HepG2 (cell line): ENCODE measurements around the gene ZNF77. TPM values are rescaled to one million over a fixed set of nuclear protein-coding genes. Genes with fewer than 3 reads are reported as not detected.

Experiments
- AGO2 ChIP-seq: fragments of 200-400 bp; formaldehyde crosslinking; optimal IDR thresholded peaks from 2 replicates; pipeline ENCODE3; 2017; ENCODE audit warnings: mild to moderate bottlenecking, low read depth, low read length, moderate library complexity
- ATAD3A ChIP-seq: sonication (generic); formaldehyde crosslinking; IDR thresholded peaks from 2 replicates; pipeline ENCODE4 v1.4.0; 2020; ENCODE audit warnings: missing genetic modification reagents
- CEBPG ChIP-seq: IDR thresholded peaks from 2 replicates; pipeline ENCODE4 v1.6.1; 2016
- DMAP1 ChIP-seq: IDR thresholded peaks from 2 replicates; pipeline ENCODE4 v1.6.1; 2016
- ELF1 ChIP-seq: sonication (generic); formaldehyde crosslinking; IDR thresholded peaks from 2 replicates; pipeline ENCODE4 v1.4.0; 2020; ENCODE audit warnings: missing genetic modification reagents
- FOXJ3 ChIP-seq: sonication (generic); formaldehyde crosslinking; IDR thresholded peaks from 2 replicates; pipeline ENCODE4 v1.4.0; 2020; ENCODE audit warnings: missing genetic modification reagents, mild to moderate bottlenecking, borderline replicate concordance
- HNF4G ChIP-seq, 2 experiments: sonication (generic) in 1 of 2; formaldehyde crosslinking in 1 of 2; IDR thresholded peaks; 2 replicates each; pipeline versions ENCODE4 v1.4.0 to v1.6.1; 2011 to 2020; ENCODE audit warnings: borderline replicate concordance in 2 of 2, low read depth in 2 of 2, mild to moderate bottlenecking in 2 of 2, low read length in 1 of 2, missing genetic modification reagents in 1 of 2, moderate library complexity in 1 of 2
- HNRNPK ChIP-seq: fragments of 200-400 bp; formaldehyde crosslinking; IDR thresholded peaks from 2 replicates; pipeline ENCODE4 v1.6.1; 2018; ENCODE audit warnings: low read length, low read depth, moderate library complexity, mild to moderate bottlenecking; ENCODE audit not compliant: poor library complexity, severe bottlenecking
- IKZF1 ChIP-seq: fragments of 450-650 bp; IDR thresholded peaks from 2 replicates; pipeline ENCODE4 v1.7.1; 2016
- IRF2 ChIP-seq: IDR thresholded peaks from 2 replicates; pipeline ENCODE4 v1.6.1; 2018; ENCODE audit warnings: missing genetic modification reagents, missing compliant biosample characterization
- JDP2 ChIP-seq: sonication (generic); formaldehyde crosslinking; IDR thresholded peaks from 2 replicates; pipeline ENCODE4 v1.8.1; 2022; ENCODE audit warnings: missing genetic modification reagents, borderline replicate concordance
- KAT8 ChIP-seq: IDR thresholded peaks from 2 replicates; pipeline ENCODE4 v1.6.1; 2016; ENCODE audit warnings: missing genetic modification reagents, missing compliant biosample characterization
- KMT2A ChIP-seq: sonication (generic); formaldehyde crosslinking; IDR thresholded peaks from 2 replicates; pipeline ENCODE4 v1.4.0; 2020; ENCODE audit warnings: missing genetic modification reagents
- MAFF ChIP-seq: IDR thresholded peaks from 2 replicates; pipeline ENCODE4 v1.6.1; 2011; ENCODE audit warnings: low read depth, low read length, improper control_type of control experiment
- MXD4 ChIP-seq: IDR thresholded peaks from 2 replicates; pipeline ENCODE4 v1.6.1; 2016; ENCODE audit warnings: mild to moderate bottlenecking, missing biosample characterization, missing genetic modification reagents
- PITX1 ChIP-seq: sonication (generic); formaldehyde crosslinking; IDR thresholded peaks from 2 replicates; pipeline ENCODE4 v1.5.1; 2020; ENCODE audit warnings: mild to moderate bottlenecking, missing genetic modification reagents
- RAD51 ChIP-seq: fragments of 450-650 bp; IDR thresholded peaks from 2 replicates; pipeline ENCODE4 v1.6.1; 2016; ENCODE audit warnings: borderline replicate concordance
- RARA ChIP-seq: IDR thresholded peaks from 2 replicates; pipeline ENCODE4 v1.6.1; 2016; ENCODE audit warnings: missing genetic modification reagents, missing compliant biosample characterization
- SSRP1 ChIP-seq: IDR thresholded peaks from 2 replicates; pipeline ENCODE4 v1.6.1; 2016; ENCODE audit warnings: control low read depth
- TAF1 ChIP-seq: sonication (generic); formaldehyde crosslinking; IDR thresholded peaks from 2 replicates; pipeline ENCODE4 v1.4.0; 2020; ENCODE audit warnings: missing genetic modification reagents
- TRIM22 ChIP-seq: fragments of 450-650 bp; IDR thresholded peaks from 2 replicates; pipeline ENCODE4 v1.6.1; 2017
- ZBTB21 ChIP-seq: sonication (generic); formaldehyde crosslinking; IDR thresholded peaks from 2 replicates; pipeline ENCODE4 v1.4.0; 2020; ENCODE audit warnings: missing genetic modification reagents
- ZNF225 ChIP-seq: sonication (generic); formaldehyde crosslinking; IDR thresholded peaks from 2 replicates; pipeline ENCODE4 v1.4.0; 2020; ENCODE audit warnings: mild to moderate bottlenecking, missing genetic modification reagents
- ZNF460 ChIP-seq: sonication (generic); formaldehyde crosslinking; IDR thresholded peaks from 2 replicates; pipeline ENCODE4 v1.5.1; 2020; ENCODE audit warnings: missing genetic modification reagents, mild to moderate bottlenecking, borderline replicate concordance
- ZNF557 ChIP-seq: sonication (generic); formaldehyde crosslinking; IDR thresholded peaks from 2 replicates; pipeline ENCODE4 v1.4.0; 2020; ENCODE audit warnings: missing genetic modification reagents
- ZNF678 ChIP-seq: sonication (generic); formaldehyde crosslinking; IDR thresholded peaks from 2 replicates; pipeline ENCODE4 v1.4.0; 2020; ENCODE audit warnings: mild to moderate bottlenecking, missing genetic modification reagents
- ZNF720 ChIP-seq: sonication (generic); formaldehyde crosslinking; IDR thresholded peaks from 2 replicates; pipeline ENCODE4 v1.4.0; 2020; ENCODE audit warnings: missing genetic modification reagents
- ZNF891 ChIP-seq: sonication (generic); formaldehyde crosslinking; IDR thresholded peaks from 2 replicates; pipeline ENCODE4 v1.5.0; 2020; ENCODE audit warnings: mild to moderate bottlenecking, missing genetic modification reagents
- polyA plus RNA-seq, 8 experiments: library from polyadenylated mRNA; depleted of rRNA in 3 of 8; stranded (reverse) in 7 of 8; unstranded in 1 of 8; fragments of >200 nt; fragmentation: Illumina TruSeq in 4 of 8; extraction: Trizol in 4 of 8; gene quantifications; 2 replicates each; pipeline versions ENCODE4 v1.2.1 to v1.2.3, GENCODE V29; 2011 to 2016; ENCODE audit warnings: low read depth in 4 of 8, missing spikeins in 1 of 8, mixed read lengths in 1 of 8; ENCODE audit not compliant: insufficient read depth in 1 of 8
- total RNA-seq, 5 experiments: library from RNA; depleted of rRNA; stranded (reverse); fragments of >200 nt; fragmentation: Illumina TruSeq; extraction: Trizol; gene quantifications; 2 replicates each; pipeline ENCODE4 v1.2.3, GENCODE V29; 2016; ENCODE audit warnings: low read depth in 1 of 5
- TF ChIP-seq, protein P1 (sequence below): sonication (generic); formaldehyde crosslinking; IDR thresholded peaks from 2 replicates; pipeline ENCODE4 v1.5.0; 2020; ENCODE audit warnings: mild to moderate bottlenecking, missing genetic modification reagents, moderate library complexity
- TF ChIP-seq, protein P2 (sequence below): sonication (generic); formaldehyde crosslinking; IDR thresholded peaks from 2 replicates; pipeline ENCODE4 v1.4.0; 2020; ENCODE audit warnings: mild to moderate bottlenecking, missing genetic modification reagents

Gene ZNF77
- total and polyA plus RNA-seq, 2 of the 13 experiments (the other 11 are each of a cell fraction or from before 2014, with no cell fraction given): 7.1 to 11.5 TPM

DNA sequence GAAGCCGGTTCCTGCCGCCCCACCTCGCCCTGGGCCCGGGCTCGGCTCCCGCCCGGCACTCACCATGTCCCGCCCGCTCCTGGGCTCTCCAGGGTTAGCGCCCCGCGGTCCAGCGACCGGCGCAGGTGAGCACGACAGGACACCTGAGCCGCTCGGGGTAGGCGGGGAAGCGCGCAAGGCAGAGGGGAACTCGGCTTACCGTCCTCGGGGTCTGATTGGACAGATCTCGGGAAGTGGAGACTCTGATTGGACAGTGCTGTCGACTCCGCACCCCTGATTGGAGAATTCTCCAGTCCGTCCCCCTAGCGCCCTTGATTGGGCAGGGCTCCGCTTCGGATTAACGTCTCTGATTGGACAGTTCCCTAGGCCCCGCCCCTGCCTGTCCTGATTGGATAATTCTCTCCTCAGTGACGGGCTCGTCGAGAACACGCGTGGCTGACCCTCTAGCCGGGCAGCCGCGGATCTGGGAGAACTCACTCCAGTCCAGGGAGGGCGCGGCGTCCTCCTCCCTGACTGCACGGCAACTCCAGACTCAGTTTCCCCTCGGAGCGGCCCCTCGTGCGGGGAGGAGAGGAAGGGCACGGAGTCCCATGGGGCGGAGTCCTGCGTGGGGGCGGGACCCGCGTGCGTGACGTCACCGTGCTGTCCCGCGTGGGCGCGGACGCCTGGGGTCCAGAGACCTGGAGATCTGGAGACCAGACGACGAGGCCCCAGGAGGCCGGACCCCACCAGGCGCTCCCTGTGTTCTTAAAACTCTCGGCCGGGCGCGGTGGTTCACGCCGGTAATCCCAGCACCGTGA, at the start of gene ZNF77 (continued):
- peak; percentile 72 for TF ChIP-seq KAT8 (CRISPR knock-in tag)
- no peak for TF ChIP-seq ATAD3A (CRISPR knock-in tag)
- TF ChIP-seq MXD4 (CRISPR knock-in tag): peak; percentile 92
- TF ChIP-seq ZNF678 (CRISPR knock-in tag): peak; percentile 77; the same call in 1 of the 2 replicates
- TF ChIP-seq, protein P1, sequence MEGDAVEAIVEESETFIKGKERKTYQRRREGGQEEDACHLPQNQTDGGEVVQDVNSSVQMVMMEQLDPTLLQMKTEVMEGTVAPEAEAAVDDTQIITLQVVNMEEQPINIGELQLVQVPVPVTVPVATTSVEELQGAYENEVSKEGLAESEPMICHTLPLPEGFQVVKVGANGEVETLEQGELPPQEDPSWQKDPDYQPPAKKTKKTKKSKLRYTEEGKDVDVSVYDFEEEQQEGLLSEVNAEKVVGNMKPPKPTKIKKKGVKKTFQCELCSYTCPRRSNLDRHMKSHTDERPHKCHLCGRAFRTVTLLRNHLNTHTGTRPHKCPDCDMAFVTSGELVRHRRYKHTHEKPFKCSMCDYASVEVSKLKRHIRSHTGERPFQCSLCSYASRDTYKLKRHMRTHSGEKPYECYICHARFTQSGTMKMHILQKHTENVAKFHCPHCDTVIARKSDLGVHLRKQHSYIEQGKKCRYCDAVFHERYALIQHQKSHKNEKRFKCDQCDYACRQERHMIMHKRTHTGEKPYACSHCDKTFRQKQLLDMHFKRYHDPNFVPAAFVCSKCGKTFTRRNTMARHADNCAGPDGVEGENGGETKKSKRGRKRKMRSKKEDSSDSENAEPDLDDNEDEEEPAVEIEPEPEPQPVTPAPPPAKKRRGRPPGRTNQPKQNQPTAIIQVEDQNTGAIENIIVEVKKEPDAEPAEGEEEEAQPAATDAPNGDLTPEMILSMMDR (CRISPR knock-in tag): 0 out of 2 replicates have a peak, but pooled peaks have one; percentile 13
- TF ChIP-seq PITX1: no peak; the same call in none of the 2 replicates
- no peak for TF ChIP-seq RARA (CRISPR knock-in tag)
- no peak for TF ChIP-seq RAD51
- no peak; the same call in 1 of the 2 replicates for TF ChIP-seq ZBTB21 (CRISPR knock-in tag)
- TF ChIP-seq JDP2 (CRISPR knock-in tag): no peak
- TF ChIP-seq ZNF557 (CRISPR knock-in tag): no peak
- TF ChIP-seq DMAP1 (CRISPR knock-in tag): peak; percentile 87
- 0 out of 2 replicates have a peak, but pooled peaks have one; percentile 34 for TF ChIP-seq ELF1 (CRISPR knock-in tag)
- peak; percentile 81 for TF ChIP-seq TAF1 (CRISPR knock-in tag)
- peak; percentile 2 for TF ChIP-seq HNRNPK
- TF ChIP-seq KMT2A (CRISPR knock-in tag): peak; percentile 64; the same call in 1 of the 2 replicates
- TF ChIP-seq, protein P2, sequence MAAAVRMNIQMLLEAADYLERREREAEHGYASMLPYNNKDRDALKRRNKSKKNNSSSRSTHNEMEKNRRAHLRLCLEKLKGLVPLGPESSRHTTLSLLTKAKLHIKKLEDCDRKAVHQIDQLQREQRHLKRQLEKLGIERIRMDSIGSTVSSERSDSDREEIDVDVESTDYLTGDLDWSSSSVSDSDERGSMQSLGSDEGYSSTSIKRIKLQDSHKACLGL: peak; percentile 66; the same call in 1 of the 2 replicates
- TF ChIP-seq AGO2: peak; percentile 94
- no peak for TF ChIP-seq CEBPG (CRISPR knock-in tag)
- TF ChIP-seq FOXJ3 (CRISPR knock-in tag): no peak
- TF ChIP-seq TRIM22: no peak
- TF ChIP-seq HNF4G (IDR thresholded peaks at IDR 0.05; ENCODE audit: borderline replicate concordance, low read depth, low read length): no peak
- no peak for TF ChIP-seq HNF4G (CRISPR knock-in tag; IDR thresholded peaks at IDR 0.05; ENCODE audit: borderline replicate concordance, low read depth)
- 0 out of 2 replicates have a peak, but pooled peaks have one; percentile 23 for TF ChIP-seq SSRP1 (CRISPR knock-in tag)
- TF ChIP-seq ZNF891 (CRISPR knock-in tag): no peak; the same call in 1 of the 2 replicates
- no peak for TF ChIP-seq ZNF460 (CRISPR knock-in tag)
- TF ChIP-seq IRF2 (CRISPR knock-in tag): no peak; the same call in 1 of the 2 replicates
- no peak for TF ChIP-seq MAFF
- TF ChIP-seq ZNF225 (CRISPR knock-in tag): 0 out of 2 replicates have a peak, but pooled peaks have one; percentile 53
- no peak for TF ChIP-seq ZNF720 (CRISPR knock-in tag)
- TF ChIP-seq IKZF1: no peak
